ENCODE results near the gene PRRG1.
"Not testable (repeated sequence)": the region's sequence is repeated elsewhere in the genome, so short reads cannot be mapped to it uniquely, and the experiment has no call there.

PRRG1 gene

DNA sequence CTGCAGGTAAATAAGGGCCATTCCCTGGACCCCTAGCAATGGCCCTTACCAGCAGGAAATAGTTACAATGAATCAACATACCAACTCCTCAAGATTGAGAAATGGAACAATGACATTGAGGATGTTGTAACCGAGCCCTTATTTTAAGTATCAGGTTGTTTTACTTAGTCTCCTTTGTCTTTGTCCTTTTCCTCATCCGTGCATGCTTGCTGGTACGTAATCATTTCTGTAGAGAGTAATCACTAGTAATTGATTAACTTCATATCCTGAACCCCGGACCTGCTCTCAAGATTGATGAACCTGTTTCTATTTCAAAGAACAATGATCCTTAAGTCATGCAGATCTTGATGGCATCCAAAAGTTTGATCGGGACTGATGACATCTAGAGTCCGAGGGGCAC is 123.7 kb downstream of the PRRG1 start:
- DNase-seq (ENCODE audit: low read depth): no peak

DNA sequence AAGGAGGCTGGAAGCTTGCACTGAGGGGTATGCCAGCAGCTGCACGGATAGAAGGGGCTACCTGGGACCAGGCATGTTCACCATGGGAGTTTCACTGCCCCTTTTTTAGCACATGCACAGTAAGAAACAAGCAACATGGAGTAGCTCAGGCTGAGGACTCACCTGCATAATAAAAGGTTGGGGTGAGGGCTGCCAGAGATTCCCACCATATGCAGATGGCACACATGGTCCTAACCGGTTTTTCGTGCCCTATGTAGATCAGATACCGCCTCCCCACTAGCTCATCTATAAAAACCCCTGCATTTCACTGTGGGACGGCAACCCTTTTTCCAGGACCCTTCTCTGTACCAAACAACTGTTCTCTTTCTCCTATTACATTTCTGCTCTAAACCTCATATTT is 125.3 kb downstream of the PRRG1 start:
- DNase-seq (ENCODE audit: low read depth): no peak

DNA sequence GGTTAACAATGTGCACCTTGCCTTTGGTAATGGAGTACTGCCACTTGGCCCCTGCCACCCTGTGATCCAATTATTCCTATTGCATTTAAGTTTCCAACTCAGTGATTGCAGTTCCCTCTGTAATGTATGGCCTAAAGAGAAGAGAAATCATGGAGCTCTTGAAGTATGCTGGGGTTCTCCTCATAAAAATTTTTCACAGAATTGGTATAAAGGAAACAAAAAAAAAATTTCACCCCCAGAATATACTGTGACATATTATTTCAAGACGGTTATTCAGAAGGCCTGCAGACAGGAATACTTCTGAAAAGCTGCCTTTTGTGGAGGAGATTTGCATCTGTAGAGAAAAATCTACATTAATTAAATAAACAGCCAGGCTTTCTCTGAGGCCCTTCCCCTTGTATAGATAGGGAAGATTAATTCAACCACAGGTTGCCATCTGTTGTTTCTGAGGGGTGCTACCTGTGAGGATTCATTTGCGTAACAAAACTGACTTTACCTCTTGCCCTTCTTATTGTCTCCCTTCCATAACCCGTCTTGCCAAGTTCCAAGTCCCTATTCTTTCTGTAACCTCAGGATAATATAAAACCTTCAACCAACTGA is 127.5 kb downstream of the PRRG1 start:
- no peak for DNase-seq (ENCODE audit: low read depth)

DNA sequence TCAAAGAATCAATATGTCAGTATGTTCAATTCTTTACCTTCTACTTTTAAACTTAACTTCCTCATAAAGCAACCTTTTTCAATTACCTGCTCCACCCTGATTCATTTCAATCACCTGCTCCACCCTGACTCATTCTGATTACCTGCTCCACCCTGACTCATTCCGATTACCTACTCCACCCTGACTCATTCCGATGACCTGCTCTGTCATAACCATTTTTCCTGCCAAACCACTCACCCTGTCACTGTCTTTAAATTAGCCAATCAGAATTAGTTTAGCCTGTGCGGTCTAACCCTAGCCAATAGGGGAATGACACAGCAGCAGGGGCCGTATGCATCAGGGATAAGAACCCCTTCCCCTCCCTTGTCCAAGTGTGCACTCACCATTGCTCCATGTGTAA is 135.2 kb downstream of the PRRG1 start:
- DNase-seq (ENCODE audit: low read depth): not testable (repeated sequence)

DNA sequence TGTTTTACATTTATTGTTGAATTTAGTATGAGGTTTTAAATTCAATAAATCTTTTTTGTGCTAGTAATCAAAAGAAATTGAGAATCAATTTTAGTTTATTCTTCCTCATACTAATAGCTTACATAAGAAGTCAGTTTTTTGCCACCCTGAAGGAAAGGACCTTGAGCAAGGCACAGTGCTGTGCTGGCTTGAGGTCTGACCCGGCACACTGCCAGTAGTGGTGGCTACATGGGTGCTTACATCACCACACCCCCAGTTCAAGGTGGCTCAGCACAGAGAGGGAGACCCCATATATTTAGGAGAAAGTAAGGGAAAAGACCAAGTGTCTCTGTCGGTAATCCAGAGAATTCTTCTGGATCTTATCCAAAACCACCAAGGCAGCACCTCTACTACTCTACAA is 136.3 kb downstream of the PRRG1 start:
- DNase-seq (ENCODE audit: low read depth): no peak

DNA sequence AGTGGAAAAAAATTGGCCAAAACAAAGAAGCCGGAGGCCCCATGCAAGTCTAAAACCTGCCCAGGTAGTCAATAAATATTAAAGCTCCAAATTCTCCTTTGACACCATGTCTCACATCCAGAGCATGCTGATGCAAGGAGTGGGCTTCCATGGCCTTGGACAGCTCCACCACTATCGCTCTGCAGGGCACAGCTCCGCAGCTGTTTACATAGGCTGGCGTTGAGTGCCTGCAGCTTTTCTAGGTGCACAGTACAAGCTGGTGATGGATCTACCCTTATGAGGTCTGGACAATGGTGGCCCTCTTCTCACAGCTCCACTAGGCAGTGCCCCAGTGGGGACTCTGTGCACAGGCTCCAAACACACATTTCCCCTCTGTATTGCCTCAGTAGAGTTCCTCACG is 138.1 kb downstream of the PRRG1 start:
- no peak for DNase-seq (ENCODE audit: low read depth)

DNA sequence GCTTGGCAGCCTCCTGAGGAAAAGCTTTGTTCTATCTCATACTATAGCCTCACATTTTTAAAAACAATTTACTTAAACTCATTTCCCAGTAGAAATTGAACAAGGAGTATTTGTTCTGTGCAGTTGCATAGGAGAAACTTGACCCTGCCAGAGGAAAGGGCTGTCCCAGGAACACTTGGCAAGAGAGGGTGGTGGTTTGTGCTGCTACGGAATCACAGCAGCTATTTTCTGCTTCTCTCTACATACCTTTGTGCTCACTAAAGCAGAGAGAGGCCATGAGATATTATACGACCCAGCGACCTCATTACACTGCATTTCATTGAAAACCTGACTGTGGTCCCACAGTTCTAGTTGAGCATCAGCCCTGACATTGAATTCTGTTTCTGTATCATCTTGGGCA is 139.2 kb downstream of the PRRG1 start:
- no peak for DNase-seq (ENCODE audit: low read depth)

DNA sequence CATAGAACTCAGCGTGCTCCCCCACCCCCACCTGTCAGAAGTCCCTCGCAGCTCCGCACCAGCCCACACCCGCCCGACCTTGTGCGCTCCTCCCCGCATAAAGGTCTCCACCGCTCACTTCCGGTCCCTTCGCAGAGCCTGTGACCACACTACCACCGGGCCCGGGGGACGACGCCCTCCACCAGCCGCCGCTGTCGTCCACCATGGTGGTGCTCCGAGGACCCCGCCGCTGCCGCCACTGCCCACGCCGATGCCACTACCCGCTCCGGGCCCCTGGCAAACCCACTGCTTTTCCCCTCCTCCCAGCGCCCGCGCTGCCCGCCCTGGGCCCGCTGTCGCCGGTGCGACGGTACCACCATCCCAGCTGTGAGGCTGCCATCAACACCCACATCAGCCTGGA is 142.5 kb downstream of the PRRG1 start:
- no peak for DNase-seq (ENCODE audit: low read depth)

DNA sequence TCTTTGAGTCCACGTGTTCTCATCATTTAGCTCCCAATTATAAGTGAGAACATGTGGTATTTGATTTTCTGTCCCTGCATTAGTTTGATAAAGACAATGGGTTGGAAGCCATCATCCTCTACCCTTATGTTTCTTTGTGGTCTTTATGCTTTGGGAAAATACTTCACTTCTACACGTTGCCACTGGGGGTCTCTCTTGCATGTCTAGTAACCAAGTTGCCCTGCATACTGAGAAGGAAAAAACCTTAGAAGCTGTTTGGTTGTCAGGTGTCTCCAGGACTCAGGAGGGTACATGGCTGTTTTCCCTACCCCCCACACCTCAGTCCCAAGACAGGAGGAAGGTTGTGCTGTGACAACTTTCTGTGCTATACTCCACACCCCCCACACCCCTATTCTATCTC is 146.6 kb downstream of the PRRG1 start:
- not testable (repeated sequence) for DNase-seq (ENCODE audit: low read depth)

DNA sequence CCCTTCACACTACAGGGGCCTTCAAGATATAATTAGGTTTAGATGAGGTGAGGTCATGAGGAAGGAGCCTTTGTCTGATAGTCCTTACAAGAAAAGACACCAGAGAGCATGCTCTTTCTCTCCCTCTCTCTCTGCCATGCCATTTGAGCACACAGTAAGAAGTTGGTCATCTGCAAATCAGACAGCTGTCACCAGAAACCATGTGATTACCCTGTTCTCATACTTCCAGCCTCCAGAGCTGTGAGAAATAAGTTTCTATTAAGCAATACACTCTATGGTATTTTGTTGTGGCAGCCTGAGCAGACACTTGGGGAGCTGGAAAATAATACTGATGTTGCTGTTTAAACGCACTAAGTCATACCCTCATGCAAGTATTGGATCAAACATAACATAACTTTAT is 148.0 kb downstream of the PRRG1 start:
- DNase-seq (ENCODE audit: low read depth): not testable (repeated sequence)

DNA sequence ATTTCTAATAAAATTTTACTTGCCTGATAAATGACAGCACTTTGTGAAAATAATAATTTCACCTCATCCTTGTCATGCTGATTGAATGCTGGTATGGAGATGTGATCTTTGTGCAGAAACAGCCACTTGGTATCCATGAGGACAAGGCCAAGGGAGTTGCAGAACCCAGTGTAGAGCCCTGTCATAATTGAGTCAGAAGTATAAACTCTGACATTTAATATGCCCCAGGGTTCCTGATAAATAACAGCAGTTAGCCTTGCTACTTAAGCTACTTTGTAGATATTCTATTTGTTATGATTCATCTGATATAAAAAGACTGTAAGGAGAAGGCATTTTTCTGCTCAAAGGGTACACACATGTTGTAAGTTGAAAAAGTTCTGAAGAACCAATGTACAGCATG is 149.2 kb downstream of the PRRG1 start:
- DNase-seq (ENCODE audit: low read depth): not testable (repeated sequence)

DNA sequence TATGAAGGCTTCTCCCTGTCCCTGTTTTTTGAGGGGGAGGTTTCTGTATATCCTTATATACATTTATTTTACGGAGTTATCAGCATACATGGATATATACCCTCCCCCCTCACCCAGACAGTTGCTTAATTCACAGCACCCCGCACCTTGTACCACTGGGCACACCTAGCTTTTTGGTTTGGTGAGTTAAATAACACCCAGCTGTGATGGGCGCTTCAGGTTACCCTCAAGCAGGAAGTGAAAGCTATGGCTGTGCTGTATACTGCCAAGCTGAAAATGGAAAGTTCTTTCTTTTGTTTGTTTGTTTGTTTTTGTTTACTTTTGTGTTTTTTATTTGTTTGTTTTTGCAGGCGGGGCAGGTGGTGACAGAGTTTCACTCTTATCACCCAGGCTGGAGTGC is 150.5 kb downstream of the PRRG1 start:
- DNase-seq (ENCODE audit: low read depth): not testable (repeated sequence)

DNA sequence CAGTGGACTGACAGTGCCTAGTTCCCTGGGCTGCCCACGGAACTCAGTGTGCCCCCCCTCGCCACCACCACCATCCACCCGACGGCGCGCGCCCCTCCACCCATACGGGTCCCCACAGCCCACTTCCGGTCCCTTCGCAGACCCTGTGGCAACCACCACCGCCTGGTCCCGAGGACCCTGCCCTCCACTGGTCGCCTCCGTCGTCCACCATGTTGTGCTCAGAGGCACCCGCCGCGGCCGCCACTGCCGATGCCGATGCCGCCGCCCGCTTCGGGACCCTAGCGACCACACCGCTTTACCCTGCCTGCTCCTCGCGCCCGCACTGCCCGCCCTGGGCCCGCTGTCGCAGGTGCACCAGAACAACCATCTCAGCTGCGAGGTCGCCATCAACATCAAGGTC is 155.8 kb downstream of the PRRG1 start:
- no peak for DNase-seq (ENCODE audit: low read depth)
